ENCODE results near the gene PLD1. TPM values are rescaled to one million over a fixed set of nuclear protein-coding genes. Genes with fewer than 3 reads are reported as not detected.
"Not testable (repeated sequence)": the region's sequence is repeated elsewhere in the genome, so short reads cannot be mapped to it uniquely, and the experiment has no call there.

PLD1 gene
- total RNA-seq, 4 donors from 2014 or later = 30.9 to 67.9 (median 56.0) TPM

- no peak overlapping the region for H3K27ac ChIP-seq
- no peak for DNase-seq
- intact Hi-C loops (cut with DNase I) = loop anchor here (10.0 kb wide), 2 partner anchors 511 to 601 kb away; no protein-coding TSS in a partner anchor
Observed at GRCh38 chr3:171565481-171566058, 244.7 kb downstream of the PLD1 start.

GRCh38 chr3:171564748-171565480, 245.4 kb downstream of the PLD1 start:
- no peak overlapping the region for H3K27ac ChIP-seq
- no peak overlapping the region for H3K4me3 ChIP-seq
- no peaks in the 10 kb centered on the region for H3K36me3 ChIP-seq
- H3K4me1 ChIP-seq = no peaks in the 10 kb centered on the region
- DNase-seq = no peak
- 69 to 73% methylated on average over 6 of the region's 6 CpGs for WGBS, 2 donors
- TF ChIP-seq POLR2A (IDR thresholded peaks at IDR 0.05) = no peak
- TF ChIP-seq CTCF (IDR thresholded peaks at IDR 0.05) = no peak
- no peaks in the 10 kb centered on the region for H3K27me3 ChIP-seq
- no peaks in the 10 kb centered on the region for H3K9me3 ChIP-seq
- intact Hi-C loops (cut with DNase I) = loop anchor here (10.0 kb wide), 2 partner anchors 510 to 600 kb away; no protein-coding TSS in a partner anchor

More at GRCh38 chr3:171565481-171566058, 244.7 kb downstream of the PLD1 start:
- no peaks in the 10 kb centered on the region for H3K4me1 ChIP-seq
- TF ChIP-seq CTCF (IDR thresholded peaks at IDR 0.05) = no peak
- no peak for TF ChIP-seq POLR2A (IDR thresholded peaks at IDR 0.05)
- WGBS, 2 donors = 63 to 93% methylated on average over 2 of the region's 2 CpGs
- H3K36me3 ChIP-seq = no peaks in the 10 kb centered on the region
- no peaks in the 10 kb centered on the region for H3K27me3 ChIP-seq
- no peak overlapping the region for H3K4me3 ChIP-seq
- no peaks in the 10 kb centered on the region for H3K9me3 ChIP-seq

GRCh38 chr3:171563298-171563697, 247.0 kb downstream of the PLD1 start:
- TF ChIP-seq CTCF (IDR thresholded peaks at IDR 0.05) (no peak), POLR2A (IDR thresholded peaks at IDR 0.05) (no peak)
- 100% methylated on average over 2 of the region's 6 CpGs for WGBS, 2 donors
- DNase-seq = no peak
- intact Hi-C loops (cut with DNase I) = loop anchor here (10.0 kb wide), 2 partner anchors 508 to 598 kb away; no protein-coding TSS in a partner anchor
- Histone ChIP-seq H3K27me3 (no peaks in the 10 kb centered on the region), H3K9me3 (no peaks in the 10 kb centered on the region), H3K4me3 (no peak overlapping the region), H3K27ac (no peak overlapping the region), H3K4me1 (no peaks in the 10 kb centered on the region), H3K36me3 (no peaks in the 10 kb centered on the region)

GRCh38 chr3:171562459-171562858, 247.8 kb downstream of the PLD1 start:
- intact Hi-C loops (cut with DNase I) = loop anchor here (10.0 kb wide), 2 partner anchors 508 to 598 kb away; no protein-coding TSS in a partner anchor
- H3K4me1 ChIP-seq, DNase-seq, H3K4me3 ChIP-seq, H3K27me3 ChIP-seq, H3K9me3 ChIP-seq, H3K27ac ChIP-seq, H3K36me3 ChIP-seq: not testable (repeated sequence)
- WGBS, 2 donors = 80% methylated on average over 1 of the region's 1 CpG; no CpG with 5 or more reads in 1 of the 2 donors

- no peak for DNase-seq
- no peaks in the 10 kb centered on the region for H3K4me1 ChIP-seq
Observed at GRCh38 chr3:171561596-171562323, 248.5 kb downstream of the PLD1 start.

More at GRCh38 chr3:171561596-171562323, 248.5 kb downstream of the PLD1 start:
- intact Hi-C loops (cut with DNase I) = loop anchor here (10.0 kb wide), 2 partner anchors 507 to 597 kb away; no protein-coding TSS in a partner anchor
- WGBS, 2 donors = 85 to 86% methylated on average over 5 of the region's 5 CpGs
- no peak for TF ChIP-seq POLR2A (IDR thresholded peaks at IDR 0.05)
- TF ChIP-seq CTCF (IDR thresholded peaks at IDR 0.05) = no peak
- no peaks in the 10 kb centered on the region for H3K36me3 ChIP-seq
- H3K27ac ChIP-seq = no peak overlapping the region
- H3K27me3 ChIP-seq = no peaks in the 10 kb centered on the region
- H3K4me3 ChIP-seq = no peak overlapping the region
- no peaks in the 10 kb centered on the region for H3K9me3 ChIP-seq

Data from esophagus squamous epithelium (tissue), 5 donors.